ENCODE data around the gene CIRBP. TPM values are rescaled to one million over a fixed set of nuclear protein-coding genes. Genes with fewer than 3 reads are reported as not detected.

CIRBP gene
- total and polyA plus RNA-seq, 7 donors = 137 to 591 (median 296) TPM

- intact Hi-C loops (cut with DNase I) = no loop called here
- 86 to 91% (median 87%) methylated on average over 20 of the region's 20 CpGs for WGBS, 3 donors
- no peak for TF ChIP-seq CTCF (IDR thresholded peaks at IDR 0.05)
- Histone ChIP-seq H3K4me1 (no peaks in the 10 kb centered on the region), H3K27me3 (ENCODE audit: insufficient read depth in 3 of 3, low read length in 2 of 3) (peaks cover 0 to 19% (median 1%) of the 10 kb centered on the region in 3 donors), H3K4me3 (no peak overlapping the region), H3K36me3 (ENCODE audit: insufficient read depth in 1 of 2, low read depth in 1 of 2) (no peaks in the 10 kb centered on the region), H3K9me3 (no peaks in the 10 kb centered on the region), H3K27ac (no peak overlapping the region)
- ATAC-seq (no peak), DNase-seq (peak in 1 of 2 donors; percentile 7)
Measured at GRCh38 chr19:1307755-1308303, 38.7 kb downstream of the CIRBP start.

GRCh38 chr19:1308718-1309117 is 39.6 kb downstream of the CIRBP start:
- Histone ChIP-seq H3K9me3 (no peaks in the 10 kb centered on the region), H3K4me1 (no peaks in the 10 kb centered on the region), H3K27me3 (ENCODE audit: insufficient read depth in 3 of 3, low read length in 2 of 3) (peaks cover 0 to 28% (median 5%) of the 10 kb centered on the region in 3 donors), H3K36me3 (ENCODE audit: insufficient read depth in 1 of 2, low read depth in 1 of 2) (no peaks in the 10 kb centered on the region), H3K27ac (no peak overlapping the region), H3K4me3 (no peak overlapping the region)
- 50 to 62% (median 58%) methylated on average over 11 of the region's 11 CpGs for WGBS, 3 donors
- ATAC-seq (no peak), DNase-seq (no peak)
- TF ChIP-seq CTCF (IDR thresholded peaks at IDR 0.05) = no peak
- intact Hi-C loops (cut with DNase I) = no loop called here

DNA sequence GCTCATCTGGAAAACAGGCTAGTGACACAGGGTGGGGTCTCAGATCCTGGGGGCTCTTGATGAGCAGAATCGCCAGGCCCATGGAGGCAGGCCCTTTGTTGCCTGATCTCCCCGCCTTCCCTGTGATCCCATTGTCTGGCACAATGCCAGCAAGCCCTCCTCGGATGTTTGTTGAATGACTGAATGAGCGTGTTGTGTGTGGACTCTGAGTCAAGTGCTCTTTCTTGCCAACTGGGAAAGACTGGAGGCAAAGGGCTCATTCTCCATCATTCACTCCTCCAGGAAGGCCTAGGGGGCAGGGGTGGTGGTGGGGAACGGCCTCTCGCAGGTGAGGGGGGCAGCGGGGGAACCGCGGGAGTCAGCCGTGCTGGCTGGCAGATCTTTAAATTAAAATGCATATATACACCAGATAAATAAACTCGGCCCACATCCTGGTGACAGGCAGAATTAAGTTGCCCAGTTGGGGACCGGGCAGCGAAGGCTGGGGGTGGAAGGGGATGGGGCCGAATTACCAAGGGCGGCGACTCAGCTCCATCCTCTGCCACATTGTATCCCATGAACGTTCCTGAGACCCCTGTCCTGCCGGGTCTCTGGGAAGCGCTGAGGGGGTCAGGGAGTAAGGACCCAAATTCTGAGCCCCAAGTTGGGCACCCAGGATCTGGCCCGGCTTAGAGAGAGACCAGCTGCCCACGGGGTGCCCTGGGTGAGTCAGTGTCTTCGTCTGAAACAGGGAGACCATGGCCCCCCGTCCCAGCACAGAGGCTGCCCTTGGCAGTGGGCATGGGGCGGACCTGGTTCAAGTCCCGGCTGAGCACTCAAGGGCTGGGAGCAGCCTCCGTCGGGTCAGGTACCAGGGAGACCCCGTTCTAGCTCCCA is 41.1 kb downstream of the CIRBP start:
- H3K27ac ChIP-seq = no peak overlapping the region
- 58 to 65% (median 63%) methylated on average over 24 to 28 of the region's 28 CpGs for WGBS, 3 donors
- intact Hi-C loops (cut with DNase I) = no loop called here
- no peak for TF ChIP-seq CTCF (IDR thresholded peaks at IDR 0.05)
- ATAC-seq = no peak
- no peaks in the 10 kb centered on the region for H3K36me3 ChIP-seq (ENCODE audit: insufficient read depth in 1 of 2, low read depth in 1 of 2)
- DNase-seq = no peak
- H3K9me3 ChIP-seq = no peaks in the 10 kb centered on the region
- peaks cover 0 to 39% (median 5%) of the 10 kb centered on the region in 3 donors for H3K27me3 ChIP-seq (ENCODE audit: insufficient read depth in 3 of 3, low read length in 2 of 3)
- H3K4me1 ChIP-seq = no peaks in the 10 kb centered on the region
- H3K4me3 ChIP-seq = no peak overlapping the region

DNA sequence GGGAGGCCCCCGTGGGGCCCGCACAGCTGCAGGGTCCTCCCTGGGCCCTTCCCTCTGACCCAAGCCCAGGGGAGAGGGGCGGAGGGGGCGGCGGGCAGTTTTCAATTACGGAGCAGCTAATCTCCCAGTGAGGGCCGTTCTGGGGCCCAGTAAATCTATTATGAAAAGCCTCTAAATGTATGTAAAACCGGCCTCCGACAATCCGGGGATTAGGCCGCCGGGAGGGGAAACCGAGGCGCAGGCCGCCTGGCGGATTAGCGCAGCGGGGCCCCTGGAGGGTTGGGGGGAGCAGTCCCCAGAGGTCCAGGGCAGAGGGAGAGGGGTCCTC is 41.7 kb downstream of the CIRBP start:
- H3K27me3 ChIP-seq (ENCODE audit: insufficient read depth in 3 of 3, low read length in 2 of 3) = peaks cover 0 to 45% (median 5%) of the 10 kb centered on the region in 3 donors
- H3K9me3 ChIP-seq = no peaks in the 10 kb centered on the region
- no peaks in the 10 kb centered on the region for H3K36me3 ChIP-seq (ENCODE audit: insufficient read depth in 1 of 2, low read depth in 1 of 2)
- H3K4me3 ChIP-seq = no peak overlapping the region
- no peak for TF ChIP-seq CTCF (IDR thresholded peaks at IDR 0.05)
- intact Hi-C loops (cut with DNase I) = no loop called here
- peaks cover 4% of the 10 kb centered on the region for H3K4me1 ChIP-seq
- WGBS, 3 donors = 67 to 74% (median 74%) methylated on average over 12 to 18 of the region's 18 CpGs
- DNase-seq (no peak), ATAC-seq (no peak)
- no peak overlapping the region for H3K27ac ChIP-seq

All from psoas muscle (tissue), 8 donors.